Liver (tissue), 3 donors: Measurements from ENCODE around the gene IFNLR1.

Source experiments
- EGR1 ChIP-seq, 2 donors: IDR thresholded peaks; 2 replicates each; pipeline ENCODE4 v1.6.1; 2016 to 2018; ENCODE audit warnings: antibody characterized with exemption in 2 of 2, low read depth in 2 of 2
- GABPA ChIP-seq, 2 donors: IDR thresholded peaks in 1 of 2; conservative IDR thresholded peaks in 1 of 2; 2 replicates each; pipeline ENCODE4 v1.6.1; 2016; ENCODE audit warnings: antibody characterized with exemption in 2 of 2, mild to moderate bottlenecking in 1 of 2, moderate library complexity in 1 of 2
- RAD21 ChIP-seq, 2 donors: IDR thresholded peaks; 2 replicates each; pipeline ENCODE4 v1.6.1; 2016; ENCODE audit warnings: antibody characterized with exemption in 2 of 2, mild to moderate bottlenecking in 2 of 2
- SP1 ChIP-seq: IDR thresholded peaks from 2 replicates; pipeline ENCODE4 v1.6.1; 2018; ENCODE audit warnings: antibody characterized with exemption, mild to moderate bottlenecking
- TAF1 ChIP-seq: conservative IDR thresholded peaks from 2 replicates; pipeline ENCODE4 v1.6.1; 2016; ENCODE audit warnings: antibody characterized with exemption, mild to moderate bottlenecking
- YY1 ChIP-seq: IDR thresholded peaks from 2 replicates; pipeline ENCODE4 v1.6.1; 2016; ENCODE audit warnings: antibody characterized with exemption, mild to moderate bottlenecking
- TF ChIP-seq, protein P1 (sequence below): fragments of 150-350 bp; IDR thresholded peaks from 2 replicates; pipeline ENCODE4 v1.5.1; 2017; ENCODE audit warnings: improper control_type of control experiment, low read depth, low read length; ENCODE audit not compliant: missing input control
- TF ChIP-seq, protein P2 (sequence below): IDR thresholded peaks from 2 replicates; pipeline ENCODE4 v1.6.1; 2016; ENCODE audit warnings: antibody characterized with exemption, mild to moderate bottlenecking
- TF ChIP-seq, protein P3 (sequence below): IDR thresholded peaks from 2 replicates; pipeline ENCODE4 v1.6.1; 2016; ENCODE audit warnings: antibody characterized with exemption
- donor health status: healthy.
- donor health status: healthy.

DNA sequence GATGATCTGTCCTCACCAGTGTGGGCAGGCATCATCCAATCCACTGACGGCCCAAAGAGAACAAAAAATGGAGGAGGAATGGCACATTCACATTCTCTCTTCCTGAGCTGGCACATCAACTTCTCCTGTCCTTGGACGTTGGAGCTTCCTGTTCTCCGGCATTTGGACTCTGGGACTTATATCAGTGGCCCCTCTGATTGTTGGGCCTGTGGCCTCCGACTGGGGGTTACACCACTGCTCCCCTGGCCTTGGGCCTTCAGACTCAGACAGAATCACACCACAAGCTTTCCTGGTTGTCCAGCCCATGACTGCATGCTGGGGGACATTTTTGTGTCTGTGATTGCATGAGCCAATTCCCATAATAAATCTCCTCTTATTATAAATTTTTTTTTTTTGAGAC, 20.1 kb downstream of the IFNLR1 start:
- TF ChIP-seq, protein P1, sequence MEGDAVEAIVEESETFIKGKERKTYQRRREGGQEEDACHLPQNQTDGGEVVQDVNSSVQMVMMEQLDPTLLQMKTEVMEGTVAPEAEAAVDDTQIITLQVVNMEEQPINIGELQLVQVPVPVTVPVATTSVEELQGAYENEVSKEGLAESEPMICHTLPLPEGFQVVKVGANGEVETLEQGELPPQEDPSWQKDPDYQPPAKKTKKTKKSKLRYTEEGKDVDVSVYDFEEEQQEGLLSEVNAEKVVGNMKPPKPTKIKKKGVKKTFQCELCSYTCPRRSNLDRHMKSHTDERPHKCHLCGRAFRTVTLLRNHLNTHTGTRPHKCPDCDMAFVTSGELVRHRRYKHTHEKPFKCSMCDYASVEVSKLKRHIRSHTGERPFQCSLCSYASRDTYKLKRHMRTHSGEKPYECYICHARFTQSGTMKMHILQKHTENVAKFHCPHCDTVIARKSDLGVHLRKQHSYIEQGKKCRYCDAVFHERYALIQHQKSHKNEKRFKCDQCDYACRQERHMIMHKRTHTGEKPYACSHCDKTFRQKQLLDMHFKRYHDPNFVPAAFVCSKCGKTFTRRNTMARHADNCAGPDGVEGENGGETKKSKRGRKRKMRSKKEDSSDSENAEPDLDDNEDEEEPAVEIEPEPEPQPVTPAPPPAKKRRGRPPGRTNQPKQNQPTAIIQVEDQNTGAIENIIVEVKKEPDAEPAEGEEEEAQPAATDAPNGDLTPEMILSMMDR = no peak
- TF ChIP-seq GABPA (IDR thresholded peaks at IDR 0.05 in 1 of 2, conservative IDR thresholded peaks at IDR 0.05 in 1 of 2) (no peak), TAF1 (no peak), RAD21 (IDR thresholded peaks at IDR 0.05) (no peak), SP1 (no peak), EGR1 (IDR thresholded peaks at IDR 0.05; ENCODE audit: low read depth in 2 of 2) (no peak), YY1 (no peak)
- TF ChIP-seq, protein P2, sequence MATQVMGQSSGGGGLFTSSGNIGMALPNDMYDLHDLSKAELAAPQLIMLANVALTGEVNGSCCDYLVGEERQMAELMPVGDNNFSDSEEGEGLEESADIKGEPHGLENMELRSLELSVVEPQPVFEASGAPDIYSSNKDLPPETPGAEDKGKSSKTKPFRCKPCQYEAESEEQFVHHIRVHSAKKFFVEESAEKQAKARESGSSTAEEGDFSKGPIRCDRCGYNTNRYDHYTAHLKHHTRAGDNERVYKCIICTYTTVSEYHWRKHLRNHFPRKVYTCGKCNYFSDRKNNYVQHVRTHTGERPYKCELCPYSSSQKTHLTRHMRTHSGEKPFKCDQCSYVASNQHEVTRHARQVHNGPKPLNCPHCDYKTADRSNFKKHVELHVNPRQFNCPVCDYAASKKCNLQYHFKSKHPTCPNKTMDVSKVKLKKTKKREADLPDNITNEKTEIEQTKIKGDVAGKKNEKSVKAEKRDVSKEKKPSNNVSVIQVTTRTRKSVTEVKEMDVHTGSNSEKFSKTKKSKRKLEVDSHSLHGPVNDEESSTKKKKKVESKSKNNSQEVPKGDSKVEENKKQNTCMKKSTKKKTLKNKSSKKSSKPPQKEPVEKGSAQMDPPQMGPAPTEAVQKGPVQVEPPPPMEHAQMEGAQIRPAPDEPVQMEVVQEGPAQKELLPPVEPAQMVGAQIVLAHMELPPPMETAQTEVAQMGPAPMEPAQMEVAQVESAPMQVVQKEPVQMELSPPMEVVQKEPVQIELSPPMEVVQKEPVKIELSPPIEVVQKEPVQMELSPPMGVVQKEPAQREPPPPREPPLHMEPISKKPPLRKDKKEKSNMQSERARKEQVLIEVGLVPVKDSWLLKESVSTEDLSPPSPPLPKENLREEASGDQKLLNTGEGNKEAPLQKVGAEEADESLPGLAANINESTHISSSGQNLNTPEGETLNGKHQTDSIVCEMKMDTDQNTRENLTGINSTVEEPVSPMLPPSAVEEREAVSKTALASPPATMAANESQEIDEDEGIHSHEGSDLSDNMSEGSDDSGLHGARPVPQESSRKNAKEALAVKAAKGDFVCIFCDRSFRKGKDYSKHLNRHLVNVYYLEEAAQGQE = no peak
- TF ChIP-seq, protein P3, sequence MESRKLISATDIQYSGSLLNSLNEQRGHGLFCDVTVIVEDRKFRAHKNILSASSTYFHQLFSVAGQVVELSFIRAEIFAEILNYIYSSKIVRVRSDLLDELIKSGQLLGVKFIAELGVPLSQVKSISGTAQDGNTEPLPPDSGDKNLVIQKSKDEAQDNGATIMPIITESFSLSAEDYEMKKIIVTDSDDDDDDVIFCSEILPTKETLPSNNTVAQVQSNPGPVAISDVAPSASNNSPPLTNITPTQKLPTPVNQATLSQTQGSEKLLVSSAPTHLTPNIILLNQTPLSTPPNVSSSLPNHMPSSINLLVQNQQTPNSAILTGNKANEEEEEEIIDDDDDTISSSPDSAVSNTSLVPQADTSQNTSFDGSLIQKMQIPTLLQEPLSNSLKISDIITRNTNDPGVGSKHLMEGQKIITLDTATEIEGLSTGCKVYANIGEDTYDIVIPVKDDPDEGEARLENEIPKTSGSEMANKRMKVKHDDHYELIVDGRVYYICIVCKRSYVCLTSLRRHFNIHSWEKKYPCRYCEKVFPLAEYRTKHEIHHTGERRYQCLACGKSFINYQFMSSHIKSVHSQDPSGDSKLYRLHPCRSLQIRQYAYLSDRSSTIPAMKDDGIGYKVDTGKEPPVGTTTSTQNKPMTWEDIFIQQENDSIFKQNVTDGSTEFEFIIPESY = no peak
